ENCODE data around the gene SLC6A9. TPM values are rescaled to one million over a fixed set of nuclear protein-coding genes. Genes with fewer than 3 reads are reported as not detected.

The SLC6A9 gene
- total and polyA plus RNA-seq, 2 donors (not counting 1 experiment from before 2014, with no cell fraction given): 0.28 to 5.5 TPM

GRCh38 chr1:43963006-43963405 is 68.3 kb downstream of the SLC6A9 start:
- Histone ChIP-seq H3K27me3 (replicated peaks in 1 of 4; ENCODE audit: control extremely low read depth in 1 of 4, control insufficient read depth in 3 of 4, insufficient read depth in 4 of 4, low read length in 3 of 4) (no peaks in the 10 kb centered on the region), H3K9me3 (ENCODE audit: control extremely low read depth in 1 of 3, control insufficient read depth in 2 of 3, insufficient read depth in 1 of 3, low read length in 2 of 3) (no peaks in the 10 kb centered on the region), H3K4me1 (ENCODE audit: control insufficient read depth in 2 of 2, insufficient read depth in 2 of 2, low read length in 2 of 2) (no peaks in the 10 kb centered on the region), H3K4me3 (ENCODE audit: control extremely low read depth in 1 of 5, extremely low read depth in 1 of 5, insufficient read depth in 1 of 5, low read depth in 2 of 5, low read length in 4 of 5) (no peak overlapping the region), H4K20me1 (ENCODE audit: control insufficient read depth, insufficient read depth, low read length, poor library complexity, severe bottlenecking) (no peaks in the 10 kb centered on the region), H3K36me3 (replicated peaks in 1 of 2; ENCODE audit: control extremely low read depth in 1 of 2, control insufficient read depth in 1 of 2, extremely low read depth in 1 of 2, insufficient read depth in 2 of 2, low read length in 1 of 2) (peaks cover 0 to 12% of the 10 kb centered on the region in 2 experiments), H3K4me2 (replicated peaks; ENCODE audit: low read depth, low read length, poor library complexity, severe bottlenecking) (no peak overlapping the region), H3K79me2 (ENCODE audit: control insufficient read depth, insufficient read depth, low read length) (no peaks in the 10 kb centered on the region), H3K27ac (ENCODE audit: low read length in 2 of 2) (no peak overlapping the region), H2AFZ (ENCODE audit: insufficient read depth, low read depth, low read length, poor library complexity, severe bottlenecking) (no peak overlapping the region), H3K9ac (ENCODE audit: low read length) (no peak overlapping the region)
- H3K27me3 Mint-ChIP-seq: no peaks in the 10 kb centered on the region
- TF ChIP-seq EZH2 (IDR thresholded peaks at IDR 0.05; ENCODE audit: borderline replicate concordance, insufficient read depth, low read depth, low read length, poor library complexity, severe bottlenecking): no peak
- TF ChIP-seq, protein P1, sequence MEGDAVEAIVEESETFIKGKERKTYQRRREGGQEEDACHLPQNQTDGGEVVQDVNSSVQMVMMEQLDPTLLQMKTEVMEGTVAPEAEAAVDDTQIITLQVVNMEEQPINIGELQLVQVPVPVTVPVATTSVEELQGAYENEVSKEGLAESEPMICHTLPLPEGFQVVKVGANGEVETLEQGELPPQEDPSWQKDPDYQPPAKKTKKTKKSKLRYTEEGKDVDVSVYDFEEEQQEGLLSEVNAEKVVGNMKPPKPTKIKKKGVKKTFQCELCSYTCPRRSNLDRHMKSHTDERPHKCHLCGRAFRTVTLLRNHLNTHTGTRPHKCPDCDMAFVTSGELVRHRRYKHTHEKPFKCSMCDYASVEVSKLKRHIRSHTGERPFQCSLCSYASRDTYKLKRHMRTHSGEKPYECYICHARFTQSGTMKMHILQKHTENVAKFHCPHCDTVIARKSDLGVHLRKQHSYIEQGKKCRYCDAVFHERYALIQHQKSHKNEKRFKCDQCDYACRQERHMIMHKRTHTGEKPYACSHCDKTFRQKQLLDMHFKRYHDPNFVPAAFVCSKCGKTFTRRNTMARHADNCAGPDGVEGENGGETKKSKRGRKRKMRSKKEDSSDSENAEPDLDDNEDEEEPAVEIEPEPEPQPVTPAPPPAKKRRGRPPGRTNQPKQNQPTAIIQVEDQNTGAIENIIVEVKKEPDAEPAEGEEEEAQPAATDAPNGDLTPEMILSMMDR (IDR thresholded peaks at IDR 0.05): no peak
- POLR2A ChIA-PET: no interaction called here
- DNase-seq (no peak), ATAC-seq (ENCODE audit: low read depth) (no peak)
- CTCF ChIA-PET: no interaction called here
- H3K4me1 Mint-ChIP-seq: no peaks in the 10 kb centered on the region
- H3K4me3 Mint-ChIP-seq: no peak overlapping the region
- H3K27ac Mint-ChIP-seq: no peak overlapping the region
- 97% methylated on average over 3 of the region's 3 CpGs for WGBS (ENCODE audit: insufficient coverage)
- intact Hi-C loops (cut with micrococcal nuclease): no loop called here
- no peaks in the 10 kb centered on the region for H3K9me3 Mint-ChIP-seq (ENCODE audit: insufficient read depth)

- no peak overlapping the region for H3K4me3 Mint-ChIP-seq
- DNase-seq (no peak), ATAC-seq (ENCODE audit: low read depth) (no peak)
- Histone ChIP-seq H3K79me2 (ENCODE audit: control insufficient read depth, insufficient read depth, low read length) (no peaks in the 10 kb centered on the region), H4K20me1 (ENCODE audit: control insufficient read depth, insufficient read depth, low read length, poor library complexity, severe bottlenecking) (no peaks in the 10 kb centered on the region), H3K36me3 (replicated peaks in 1 of 2; ENCODE audit: control extremely low read depth in 1 of 2, control insufficient read depth in 1 of 2, extremely low read depth in 1 of 2, insufficient read depth in 2 of 2, low read length in 1 of 2) (peaks cover 0 to 15% of the 10 kb centered on the region in 2 experiments), H3K27ac (ENCODE audit: low read length in 2 of 2) (no peak overlapping the region), H3K9me3 (ENCODE audit: control extremely low read depth in 1 of 3, control insufficient read depth in 2 of 3, insufficient read depth in 1 of 3, low read length in 2 of 3) (no peaks in the 10 kb centered on the region), H3K4me3 (ENCODE audit: control extremely low read depth in 1 of 5, extremely low read depth in 1 of 5, insufficient read depth in 1 of 5, low read depth in 2 of 5, low read length in 4 of 5) (no peak overlapping the region), H3K4me2 (replicated peaks; ENCODE audit: low read depth, low read length, poor library complexity, severe bottlenecking) (no peak overlapping the region), H3K27me3 (replicated peaks in 1 of 4; ENCODE audit: control extremely low read depth in 1 of 4, control insufficient read depth in 3 of 4, insufficient read depth in 4 of 4, low read length in 3 of 4) (no peaks in the 10 kb centered on the region), H2AFZ (ENCODE audit: insufficient read depth, low read depth, low read length, poor library complexity, severe bottlenecking) (no peak overlapping the region), H3K9ac (ENCODE audit: low read length) (no peak overlapping the region), H3K4me1 (ENCODE audit: control insufficient read depth in 2 of 2, insufficient read depth in 2 of 2, low read length in 2 of 2) (no peaks in the 10 kb centered on the region)
- no peaks in the 10 kb centered on the region for H3K9me3 Mint-ChIP-seq (ENCODE audit: insufficient read depth)
- CTCF ChIA-PET: no interaction called here
- intact Hi-C loops (cut with micrococcal nuclease): no loop called here
- no peak for TF ChIP-seq EZH2 (IDR thresholded peaks at IDR 0.05; ENCODE audit: borderline replicate concordance, insufficient read depth, low read depth, low read length, poor library complexity, severe bottlenecking)
- TF ChIP-seq, protein P1 (IDR thresholded peaks at IDR 0.05): no peak
- POLR2A ChIA-PET: no interaction called here
- no peaks in the 10 kb centered on the region for H3K27me3 Mint-ChIP-seq
- H3K27ac Mint-ChIP-seq: no peak overlapping the region
- WGBS (ENCODE audit: insufficient coverage): 100% methylated on average over 2 of the region's 2 CpGs
- no peaks in the 10 kb centered on the region for H3K4me1 Mint-ChIP-seq
Measured at GRCh38 chr1:43962324-43962723, 68.9 kb downstream of the SLC6A9 start.

Data from B cell (primary cell).